ENCODE data around the gene SDC1.
"Not testable (repeated sequence)": the region's sequence is repeated elsewhere in the genome, so short reads cannot be mapped to it uniquely, and the experiment has no call there.

Gene SDC1, protein sequence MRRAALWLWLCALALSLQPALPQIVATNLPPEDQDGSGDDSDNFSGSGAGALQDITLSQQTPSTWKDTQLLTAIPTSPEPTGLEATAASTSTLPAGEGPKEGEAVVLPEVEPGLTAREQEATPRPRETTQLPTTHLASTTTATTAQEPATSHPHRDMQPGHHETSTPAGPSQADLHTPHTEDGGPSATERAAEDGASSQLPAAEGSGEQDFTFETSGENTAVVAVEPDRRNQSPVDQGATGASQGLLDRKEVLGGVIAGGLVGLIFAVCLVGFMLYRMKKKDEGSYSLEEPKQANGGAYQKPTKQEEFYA

DNA sequence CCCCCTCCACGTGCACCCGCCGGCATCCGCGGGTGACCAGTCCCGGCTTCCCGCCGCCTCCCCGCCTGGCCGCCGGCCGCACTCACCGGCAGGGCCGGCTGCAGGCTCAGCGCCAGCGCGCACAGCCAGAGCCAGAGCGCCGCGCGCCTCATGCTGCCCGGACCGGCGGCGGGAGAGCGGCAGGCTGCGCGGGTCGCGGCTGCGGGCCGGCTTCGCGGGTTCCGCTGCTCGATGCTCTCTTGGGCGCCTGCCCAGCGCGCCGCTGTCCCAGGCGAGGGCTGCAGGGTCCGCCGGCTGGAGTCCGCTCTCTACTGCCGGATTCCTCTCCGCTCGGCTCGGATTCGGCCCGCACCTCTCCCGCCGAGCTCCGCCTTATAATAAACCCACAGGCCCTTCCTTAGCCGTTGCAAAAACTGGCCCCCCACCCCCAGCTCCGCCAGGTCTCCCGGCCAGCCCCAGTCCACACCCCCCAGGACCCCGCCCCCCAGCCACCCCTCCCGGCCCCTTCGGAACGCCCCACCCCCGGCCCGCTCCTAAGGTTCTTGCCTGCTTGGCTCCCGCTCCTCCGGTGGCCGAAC is at the start of gene SDC1:
TSS of gene SDC1 (minus strand) at position 415 of the 578 bp plus-strand sequence. CDS start at position 152, 263 bp downstream.
- no peak for DNase-seq

DNA sequence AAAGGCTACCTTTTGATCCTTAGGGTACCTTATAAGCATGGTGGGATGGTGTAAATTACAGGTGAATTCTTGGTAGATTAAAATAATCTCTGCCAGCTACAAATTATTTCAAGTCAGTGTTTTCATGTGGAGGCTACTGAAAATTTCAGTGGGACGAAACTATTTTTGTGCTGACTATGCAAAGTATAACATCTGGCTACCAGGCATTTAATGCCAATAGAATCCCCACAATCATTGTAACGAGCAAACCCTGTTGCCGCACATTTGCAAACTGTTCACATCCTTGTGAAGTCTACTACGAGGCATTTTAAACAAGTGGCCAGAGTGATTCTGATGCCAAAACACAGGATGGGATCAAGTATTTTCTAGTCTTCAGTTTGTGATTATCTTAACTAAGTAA is 48.1 kb upstream of the SDC1 start:
- DNase-seq: no peak

DNA sequence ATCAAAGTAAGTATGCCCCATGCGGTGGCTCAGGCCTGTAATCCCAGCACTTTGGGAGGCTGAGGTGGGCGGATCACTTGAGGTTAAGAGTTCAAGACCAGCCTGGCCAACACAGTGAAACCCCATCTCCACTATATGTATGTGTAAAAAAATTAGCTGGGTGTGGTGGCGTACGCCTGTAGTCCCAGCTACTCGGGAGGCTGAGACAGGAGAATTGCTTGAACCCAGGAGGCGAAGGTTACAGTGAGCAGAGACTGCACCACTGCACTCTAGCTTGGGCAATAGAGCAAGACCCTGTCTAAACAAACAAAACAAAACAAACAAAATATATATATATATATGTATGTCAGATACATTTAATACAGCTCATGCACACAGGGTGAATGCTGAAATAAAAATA is 43.4 kb upstream of the SDC1 start:
- not testable (repeated sequence) for DNase-seq

DNA sequence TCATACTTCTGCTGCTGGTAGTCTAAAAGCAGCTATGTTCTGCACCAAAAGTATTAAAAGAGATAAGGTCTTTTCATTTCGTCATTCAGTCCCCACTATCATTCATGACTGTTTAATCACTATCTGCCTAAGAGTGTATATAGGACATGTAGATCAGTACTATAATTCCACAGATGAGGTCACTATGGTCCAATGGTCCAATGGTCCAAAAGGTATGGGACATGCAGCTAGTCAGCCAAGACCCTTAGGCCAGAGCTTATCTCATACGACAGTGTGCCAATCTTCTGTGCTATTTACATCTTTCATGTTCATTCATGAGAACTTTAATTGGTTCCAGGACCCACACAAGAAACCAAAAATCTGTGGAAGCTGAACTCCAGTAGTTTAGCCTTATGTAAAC is 42.6 kb upstream of the SDC1 start:
- DNase-seq: no peak

DNA sequence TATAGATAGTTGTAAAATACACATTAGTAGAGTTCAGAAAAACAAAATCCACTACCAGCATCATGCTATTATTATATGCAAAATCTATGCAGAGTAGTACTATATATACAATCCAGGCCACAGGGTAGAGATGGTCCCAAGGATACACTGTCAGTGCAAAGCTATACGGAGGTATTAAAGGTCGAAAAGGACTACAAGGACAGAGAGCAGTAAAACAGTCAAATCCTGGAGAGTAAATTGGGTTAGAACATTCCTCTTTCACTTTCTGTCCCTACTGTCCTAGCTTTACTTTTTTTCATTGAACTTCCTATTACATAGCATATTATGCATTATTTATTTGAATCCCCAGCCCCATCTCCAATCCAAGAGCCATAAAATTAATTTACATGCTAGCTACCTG is 39.7 kb upstream of the SDC1 start:
- DNase-seq: no peak

DNA sequence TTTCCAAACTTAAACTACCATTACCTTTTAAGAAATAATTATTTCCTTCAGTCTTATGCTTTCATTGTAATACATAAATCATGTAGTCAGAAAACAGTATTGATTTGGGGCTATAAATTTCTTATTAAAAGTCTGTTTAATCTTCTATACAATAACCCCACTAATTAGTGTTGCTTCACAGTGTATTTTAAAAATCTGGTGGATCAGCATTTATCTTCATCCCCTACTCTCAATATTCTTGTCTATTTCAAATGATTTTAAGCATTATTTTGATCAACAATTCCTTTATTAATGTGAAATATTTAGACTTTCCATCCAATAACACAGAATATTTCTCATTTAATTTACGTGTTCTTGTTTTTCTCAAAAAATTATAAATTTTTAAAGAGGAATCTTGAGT is 32.5 kb upstream of the SDC1 start:
- no peak for DNase-seq

DNA sequence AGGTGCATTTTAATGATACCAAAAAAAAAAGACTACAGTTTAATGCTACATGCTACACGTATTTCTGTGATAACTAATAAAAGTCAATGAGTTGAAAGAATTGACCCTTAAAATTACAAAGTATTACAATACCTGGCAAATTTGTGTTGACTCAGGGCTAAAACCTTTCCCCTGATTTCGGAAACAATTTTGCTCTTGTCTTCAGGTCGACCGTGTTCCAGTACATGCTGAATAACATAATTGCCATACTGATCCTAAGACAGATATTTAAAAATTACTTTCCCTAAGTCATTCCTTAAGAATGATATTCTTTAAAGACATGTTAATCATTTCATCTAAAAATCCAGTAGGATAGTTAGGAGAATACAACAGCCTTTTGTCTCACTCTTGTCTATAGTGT is 29.8 kb upstream of the SDC1 start:
- DNase-seq: no peak

DNA sequence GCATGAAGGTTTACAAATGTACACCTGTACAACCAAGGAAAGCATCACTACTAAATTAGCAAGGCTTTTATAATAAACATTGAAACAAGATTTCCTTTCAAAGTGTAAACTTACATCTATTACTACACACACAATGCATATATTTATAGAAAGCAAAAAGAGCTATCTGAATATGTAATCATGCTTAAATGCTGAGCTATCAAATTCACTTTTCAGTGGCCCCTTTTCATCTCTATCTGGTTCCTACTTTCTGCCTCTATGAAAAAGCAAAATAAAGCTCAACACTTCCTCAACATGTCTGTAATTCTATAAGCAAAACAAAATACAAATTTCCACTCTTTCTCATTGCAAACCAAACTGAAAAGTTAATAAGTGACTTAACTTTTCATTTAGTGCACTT is 25.5 kb upstream of the SDC1 start:
- DNase-seq: no peak

DNA sequence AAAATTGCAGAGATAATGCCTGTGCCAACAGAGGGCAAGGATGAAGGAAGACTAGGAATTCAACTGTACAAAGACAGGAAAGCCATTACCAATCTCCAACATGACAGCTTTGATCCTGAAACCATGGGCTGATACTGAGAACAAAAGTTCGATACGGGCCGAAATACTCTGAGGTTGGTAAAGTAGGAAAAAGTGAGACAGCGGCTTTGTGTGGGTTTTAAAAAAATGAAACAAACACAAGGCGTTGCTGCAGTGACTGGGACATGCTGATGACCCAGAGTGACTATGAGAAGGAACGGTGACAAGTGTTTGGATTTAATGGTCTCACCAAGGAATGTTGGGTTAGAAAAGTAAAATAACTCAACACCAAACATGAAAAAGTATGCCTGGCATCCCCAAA is 24.2 kb upstream of the SDC1 start:
- DNase-seq: no peak

DNA sequence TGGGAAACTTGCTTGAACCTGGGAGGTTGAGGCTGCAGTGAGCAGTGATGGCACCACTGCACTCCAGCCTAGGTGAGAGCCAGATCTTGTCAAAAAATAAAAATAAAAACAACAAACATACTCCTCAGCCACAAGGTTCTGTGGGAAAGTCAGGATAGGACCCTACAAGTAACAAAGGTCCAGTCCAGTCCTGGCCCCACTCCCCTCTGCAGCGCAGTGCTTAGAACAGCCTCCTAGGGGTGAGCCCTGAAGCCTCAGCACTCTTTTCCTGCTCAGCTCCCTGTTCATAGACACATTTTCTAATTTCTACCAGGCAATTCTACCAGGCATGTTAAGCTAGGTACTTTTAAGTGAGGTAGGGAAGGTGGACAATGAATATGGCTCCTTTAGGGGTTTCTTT is 22.2 kb upstream of the SDC1 start:
- no peak for DNase-seq

DNA sequence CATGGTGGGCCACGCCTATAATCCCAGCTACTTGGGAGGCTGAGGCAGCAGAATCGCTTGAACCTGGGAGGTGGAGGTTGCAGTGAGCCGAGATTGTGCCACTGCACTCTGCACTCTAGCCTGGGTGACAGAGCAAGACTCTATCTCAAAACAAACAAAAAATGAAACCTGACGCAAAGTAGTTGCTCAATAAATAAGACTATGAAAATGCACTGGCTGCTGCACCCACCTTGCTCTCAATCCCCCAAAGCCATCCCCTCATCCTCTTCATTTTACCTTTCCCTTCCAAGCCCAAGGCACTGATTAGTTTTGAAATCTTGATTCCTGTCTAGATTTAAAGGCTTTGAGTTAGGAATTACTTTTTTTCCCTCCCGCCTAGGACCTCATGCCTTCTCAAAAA is 18.7 kb upstream of the SDC1 start:
- DNase-seq: not testable (repeated sequence)

DNA sequence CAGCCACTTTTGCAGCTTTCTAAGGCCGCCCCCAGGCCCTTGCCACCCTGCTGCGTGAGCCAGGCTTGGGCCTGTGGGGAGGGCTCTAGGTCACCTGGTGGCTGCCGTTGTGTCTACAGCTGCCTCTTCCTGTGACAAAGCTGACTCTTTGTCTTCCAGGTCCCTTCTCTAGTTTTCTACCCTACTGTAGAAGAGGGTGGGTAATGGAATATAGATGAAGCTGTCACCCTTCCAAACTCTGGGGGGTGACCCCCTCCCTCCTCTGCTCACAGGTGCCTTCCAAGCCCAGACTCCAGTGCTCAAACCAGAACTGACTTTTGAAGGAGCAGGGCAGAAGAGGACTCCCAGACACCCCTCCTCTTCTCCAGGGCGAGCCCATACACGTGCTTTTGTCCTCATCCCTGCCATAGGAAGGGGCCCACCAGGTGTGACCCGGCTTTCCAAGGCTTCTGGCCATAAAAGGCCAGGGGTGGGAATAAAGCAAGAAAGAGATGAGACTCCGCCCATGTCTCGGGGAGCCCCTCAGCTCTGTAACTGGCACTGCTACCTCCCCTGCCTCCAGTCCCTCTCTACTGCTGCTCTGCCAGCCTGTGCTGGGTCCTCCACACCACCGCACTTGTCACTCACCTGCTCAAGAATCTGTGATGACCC is 17.9 kb upstream of the SDC1 start:
- no peak for DNase-seq

DNA sequence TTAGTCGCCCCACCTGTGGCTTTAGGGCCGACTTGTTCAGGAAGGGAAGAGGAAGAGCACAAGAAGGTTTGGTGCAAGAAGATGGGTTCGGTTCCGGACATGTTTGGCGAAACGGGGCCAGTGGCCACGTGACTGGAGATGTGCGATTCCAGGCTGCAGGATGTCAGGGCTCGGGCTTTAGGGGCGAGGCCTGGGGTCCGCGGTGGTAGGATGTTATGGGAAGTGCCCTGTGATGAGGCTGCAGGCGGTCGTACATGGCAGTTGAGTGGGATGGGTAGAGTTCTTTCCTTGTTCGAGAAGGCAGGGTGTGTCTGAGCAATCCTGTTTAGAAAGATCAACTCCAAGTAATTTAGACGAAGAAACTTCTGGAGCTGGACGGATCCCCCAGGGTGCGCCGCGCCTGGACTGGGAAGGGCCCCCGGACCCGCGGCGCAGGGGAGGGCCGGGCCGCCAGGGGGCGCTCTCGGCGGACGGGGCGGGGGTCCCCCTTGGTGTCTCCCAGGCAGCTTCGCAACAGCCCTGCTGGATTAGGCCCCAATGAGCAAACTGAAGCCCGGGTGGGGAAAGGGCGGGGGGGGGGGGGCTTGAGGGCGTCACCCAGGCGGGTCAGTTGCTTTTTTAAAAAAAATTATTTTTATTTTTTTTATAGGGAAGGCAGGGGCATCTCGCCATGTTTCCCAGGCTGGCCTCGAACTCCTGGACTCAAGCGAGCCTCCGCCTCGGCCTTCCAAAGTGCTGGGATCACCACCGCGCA is 17.2 kb upstream of the SDC1 start:
- no peak for DNase-seq

DNA sequence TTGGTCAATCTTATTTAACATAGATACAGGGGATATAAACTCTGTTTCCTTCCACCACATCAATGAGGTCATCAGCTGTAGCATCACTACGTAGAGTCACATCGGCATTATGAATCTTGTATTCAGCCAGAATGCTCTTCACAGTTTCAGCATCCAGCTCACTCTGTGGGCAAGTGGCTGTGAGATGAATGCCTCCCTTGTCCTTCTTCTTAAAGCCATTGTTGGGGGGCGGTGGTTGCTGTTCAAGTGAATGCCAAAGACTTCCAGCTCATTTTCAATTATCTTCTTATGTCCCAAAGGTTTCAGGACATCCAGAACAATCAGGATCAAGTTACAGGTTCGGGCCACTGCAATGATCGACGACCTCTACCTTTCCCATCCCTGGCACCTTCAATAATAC is 15.4 kb upstream of the SDC1 start:
- not testable (repeated sequence) for DNase-seq

DNA sequence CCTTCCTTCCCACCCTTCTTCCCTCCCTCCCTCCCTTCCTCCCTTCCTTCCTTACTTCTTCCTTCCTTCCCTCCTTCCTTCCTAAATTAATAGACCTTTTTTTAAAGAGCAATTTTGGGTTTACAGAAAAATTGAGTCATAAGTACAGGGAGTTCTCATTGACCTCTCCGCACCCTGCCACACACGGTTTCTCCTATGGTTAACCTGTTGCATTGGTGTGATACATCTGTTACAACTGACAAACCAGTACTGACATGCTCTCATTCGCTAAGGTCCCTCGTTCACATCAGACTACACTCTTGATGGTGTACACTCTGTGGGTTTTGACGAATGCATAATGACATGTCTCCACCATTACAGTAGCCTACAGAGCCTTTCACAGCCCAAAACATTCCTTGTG is 11.6 kb upstream of the SDC1 start:
- DNase-seq: no peak

DNA sequence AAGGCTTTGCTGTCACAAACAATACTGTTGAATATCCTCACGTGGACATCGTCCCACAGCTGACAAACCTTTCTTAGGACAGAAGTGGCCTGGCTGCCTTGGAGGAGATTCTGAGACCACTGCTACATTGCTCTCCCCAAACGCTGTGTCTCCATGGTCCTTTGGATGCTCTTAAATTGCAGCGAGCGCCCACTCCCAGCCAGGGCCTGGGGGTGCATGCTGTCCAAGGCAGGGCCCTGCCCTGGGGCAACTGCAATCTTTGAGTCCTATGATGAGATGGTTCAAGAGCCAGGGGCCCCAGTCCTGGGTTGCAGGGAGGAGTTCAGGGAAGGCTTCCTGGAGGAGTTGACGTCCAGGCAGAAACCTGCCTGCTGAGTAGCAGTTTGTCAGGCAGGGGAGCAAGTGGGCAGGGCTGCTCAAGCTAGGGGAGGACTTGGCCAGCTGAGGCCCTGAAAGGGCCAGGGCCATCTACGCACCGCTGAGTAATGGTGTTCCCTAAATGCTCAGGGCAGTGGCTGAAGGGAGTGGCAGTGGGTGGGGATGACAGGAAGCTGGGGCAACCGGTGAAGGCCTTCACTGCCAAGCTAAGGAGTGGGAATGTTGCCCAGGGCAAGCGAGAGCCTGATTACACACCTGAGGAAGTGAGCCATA is 10.8 kb upstream of the SDC1 start:
- no peak for DNase-seq

DNA sequence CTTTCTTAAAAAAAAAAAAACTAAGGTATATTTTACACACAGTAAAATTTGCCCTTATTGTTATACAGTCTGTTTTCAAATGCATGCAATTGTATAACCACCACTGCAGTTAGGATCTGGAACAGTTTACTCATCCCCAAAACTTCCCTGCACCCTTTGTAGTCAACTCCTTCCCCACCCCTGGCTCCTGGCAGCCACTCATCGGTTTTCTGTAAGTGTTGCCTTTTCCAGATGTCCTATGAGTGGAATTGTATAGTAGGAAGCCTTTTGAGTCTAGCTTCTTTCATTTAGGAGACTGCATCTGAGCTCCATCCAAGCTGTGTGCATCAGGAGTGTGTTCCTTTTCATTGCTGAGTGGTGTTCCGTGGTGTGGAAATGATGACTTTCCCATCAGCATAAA is 9.7 kb upstream of the SDC1 start:
- DNase-seq: not testable (repeated sequence)

DNA sequence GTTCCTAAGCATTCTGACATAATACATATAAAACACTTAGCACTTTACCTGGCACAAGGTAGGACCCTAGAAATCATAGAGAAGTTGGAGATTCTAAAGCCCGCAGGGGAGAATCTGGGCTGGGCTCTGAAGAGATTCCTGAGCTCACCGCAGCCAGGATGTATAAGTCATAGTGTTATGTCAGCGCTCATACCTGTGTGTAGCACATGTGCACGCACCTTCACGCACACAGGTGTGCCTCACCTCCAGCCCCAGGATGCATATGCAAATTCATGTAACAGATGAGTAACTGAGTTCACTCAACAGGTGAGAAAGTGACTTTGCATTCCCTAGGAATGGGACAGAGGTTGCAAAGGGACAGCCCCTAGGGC is 7.9 kb upstream of the SDC1 start:
- DNase-seq: no peak

DNA sequence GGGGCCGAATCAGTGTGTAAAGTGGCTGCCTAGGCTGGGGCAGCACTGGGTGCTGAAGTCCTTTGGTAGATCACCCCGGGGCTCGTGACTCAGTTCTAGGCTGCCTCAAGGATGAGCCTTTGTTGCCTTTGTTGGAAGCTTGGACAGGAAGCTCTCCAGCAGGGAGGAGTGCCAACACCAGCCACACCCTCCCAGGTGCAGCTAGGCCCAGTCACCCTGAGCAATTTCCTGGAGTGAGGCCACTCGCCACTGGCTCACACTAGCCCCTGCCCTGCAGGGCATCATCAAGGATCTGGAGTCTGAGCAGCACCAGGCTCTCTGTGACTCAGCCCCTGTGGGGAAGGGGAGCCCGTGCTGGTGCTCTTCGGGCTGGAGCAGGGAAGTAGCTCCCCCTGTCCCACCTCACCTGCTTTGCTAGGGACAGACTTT is 6.7 kb upstream of the SDC1 start:
- no peak for DNase-seq

DNA sequence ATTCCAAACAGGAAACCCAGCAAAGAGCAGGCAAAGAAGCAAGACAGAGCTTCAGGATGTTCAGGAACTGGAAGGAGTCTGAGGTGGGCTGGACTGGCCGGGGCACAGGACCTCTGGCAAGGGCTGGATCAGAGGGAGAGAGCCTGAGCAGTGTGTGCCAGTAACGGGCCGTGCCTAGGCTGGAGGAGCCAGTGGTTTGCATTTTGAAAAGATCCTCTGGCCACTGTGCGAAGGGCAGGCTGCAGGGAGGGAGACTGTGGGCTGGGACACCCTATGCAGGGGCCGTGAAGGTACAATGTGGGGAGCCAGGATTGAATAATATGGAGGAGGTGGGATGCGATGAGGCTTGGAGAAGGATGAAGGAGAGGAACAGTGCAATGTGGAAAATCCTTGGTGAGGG is 6.2 kb upstream of the SDC1 start:
- no peak for DNase-seq

DNA sequence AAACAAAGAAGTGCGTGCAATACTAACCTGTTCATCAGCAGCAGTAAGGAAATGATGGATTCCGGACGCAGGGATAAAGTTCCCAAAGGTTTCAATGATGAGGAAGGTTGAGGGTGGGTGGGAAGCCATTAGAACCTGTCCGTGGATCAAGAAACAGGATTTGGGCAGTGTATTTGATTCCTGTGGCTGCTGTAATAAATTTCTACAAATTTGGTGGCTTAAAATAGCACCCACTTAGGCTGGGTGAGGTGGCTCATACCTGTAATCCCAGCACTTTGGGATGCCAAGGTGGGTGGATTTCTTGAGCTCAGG is 5.1 kb upstream of the SDC1 start:
- DNase-seq: no peak

DNA sequence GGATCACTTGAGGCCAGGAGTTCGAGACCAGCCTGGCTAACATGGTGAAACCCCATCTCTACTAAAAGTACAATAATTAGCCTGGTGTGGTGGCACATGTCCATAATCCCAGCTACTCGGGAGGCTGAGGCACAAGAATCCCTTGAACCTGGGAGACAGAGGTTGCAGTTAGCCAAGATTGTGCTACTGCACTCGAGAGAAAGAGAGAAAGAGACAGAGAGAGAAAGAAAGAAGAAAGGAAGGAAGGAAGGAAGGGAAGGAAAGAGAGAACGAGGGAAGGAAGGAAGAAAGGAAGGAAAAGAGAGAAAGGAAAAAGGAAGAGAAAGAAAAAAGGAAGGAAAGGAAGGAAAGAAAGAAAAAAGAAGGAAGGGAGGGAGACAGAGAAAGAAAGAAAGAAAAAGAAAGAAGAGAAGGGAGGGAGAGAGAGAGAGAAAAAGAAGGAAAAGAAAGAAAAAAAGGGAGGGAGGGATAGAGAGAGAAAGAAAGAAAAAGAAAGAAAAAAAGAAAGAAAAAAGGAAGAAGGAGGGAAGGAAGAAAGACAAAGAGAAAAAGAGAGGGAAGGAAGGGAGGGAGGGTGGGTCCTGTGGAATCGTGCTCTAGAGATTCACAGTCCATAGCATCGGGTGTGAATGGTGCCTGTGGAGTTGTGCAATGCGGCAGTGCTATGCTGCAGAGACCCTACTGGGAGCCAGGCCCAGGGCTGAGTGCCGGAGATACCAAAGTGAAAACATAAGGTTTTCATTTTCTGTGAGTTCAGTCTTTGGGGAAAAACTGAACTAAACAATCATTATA is 4.6 kb upstream of the SDC1 start:
- DNase-seq: no peak
